ENCODE results near the gene RNF182.

The RNF182 gene

GRCh38 chr6:13927203-13927602 lies 2.5 kb downstream of the RNF182 start:
- no peak overlapping the region for H3K4me2 ChIP-seq
- no peaks in the 10 kb centered on the region for H4K20me1 ChIP-seq (ENCODE audit: insufficient read depth)
- no peak overlapping the region for H3K4me3 ChIP-seq (IDR thresholded peaks at IDR 0.05; ENCODE audit: insufficient read depth, low read depth, low read length)
- no peaks in the 10 kb centered on the region for H3K79me2 ChIP-seq (ENCODE audit: insufficient read depth, low read depth)
- H3K9ac ChIP-seq = no peak overlapping the region
- no peaks in the 10 kb centered on the region for H3K27me3 ChIP-seq (ENCODE audit: insufficient read depth, low read depth)
- no peak for TF ChIP-seq CTCF (conservative IDR thresholded peaks at IDR 0.05; ENCODE audit: low read depth, low read length)
- no peak overlapping the region for H2AFZ ChIP-seq (ENCODE audit: low read depth)
- H3K4me1 ChIP-seq (ENCODE audit: low read depth, poor library complexity, severe bottlenecking) = no peaks in the 10 kb centered on the region
- no peak overlapping the region for H3K27ac ChIP-seq
- no peaks in the 10 kb centered on the region for H3K36me3 ChIP-seq (ENCODE audit: insufficient read depth)

GRCh38 chr6:13929196-13929595 lies 4.4 kb downstream of the RNF182 start:
- no peaks in the 10 kb centered on the region for H3K79me2 ChIP-seq (ENCODE audit: insufficient read depth, low read depth)
- no peak overlapping the region for H3K27ac ChIP-seq

GRCh38 chr6:13931797-13932402 lies 7.1 kb downstream of the RNF182 start:
- Histone ChIP-seq H3K9ac (no peak overlapping the region), H3K36me3 (ENCODE audit: insufficient read depth) (no peaks in the 10 kb centered on the region), H3K4me2 (no peak overlapping the region), H4K20me1 (ENCODE audit: insufficient read depth) (no peaks in the 10 kb centered on the region), H3K79me2 (ENCODE audit: insufficient read depth, low read depth) (no peaks in the 10 kb centered on the region), H3K4me3 (IDR thresholded peaks at IDR 0.05; ENCODE audit: insufficient read depth, low read depth, low read length) (no peak overlapping the region), H3K4me1 (ENCODE audit: low read depth, poor library complexity, severe bottlenecking) (no peaks in the 10 kb centered on the region), H3K27ac (no peak overlapping the region), H3K27me3 (ENCODE audit: insufficient read depth, low read depth) (no peaks in the 10 kb centered on the region), H2AFZ (ENCODE audit: low read depth) (no peak overlapping the region)
- no peak for TF ChIP-seq CTCF (conservative IDR thresholded peaks at IDR 0.05; ENCODE audit: low read depth, low read length)

More at GRCh38 chr6:13929196-13929595, 4.4 kb downstream of the RNF182 start:
- Histone ChIP-seq H3K27me3 (ENCODE audit: insufficient read depth, low read depth) (no peaks in the 10 kb centered on the region), H3K4me3 (IDR thresholded peaks at IDR 0.05; ENCODE audit: insufficient read depth, low read depth, low read length) (no peak overlapping the region), H4K20me1 (ENCODE audit: insufficient read depth) (no peaks in the 10 kb centered on the region), H3K36me3 (ENCODE audit: insufficient read depth) (no peaks in the 10 kb centered on the region), H3K9ac (no peak overlapping the region), H3K4me2 (no peak overlapping the region), H2AFZ (ENCODE audit: low read depth) (no peak overlapping the region), H3K4me1 (ENCODE audit: low read depth, poor library complexity, severe bottlenecking) (no peaks in the 10 kb centered on the region)
- no peak for TF ChIP-seq CTCF (conservative IDR thresholded peaks at IDR 0.05; ENCODE audit: low read depth, low read length)

- H3K9ac ChIP-seq = no peak overlapping the region
- no peak for TF ChIP-seq CTCF (conservative IDR thresholded peaks at IDR 0.05; ENCODE audit: low read depth, low read length)
- no peak overlapping the region for H2AFZ ChIP-seq (ENCODE audit: low read depth)
- no peak overlapping the region for H3K4me3 ChIP-seq (IDR thresholded peaks at IDR 0.05; ENCODE audit: insufficient read depth, low read depth, low read length)
- H3K4me2 ChIP-seq = no peak overlapping the region
- no peaks in the 10 kb centered on the region for H4K20me1 ChIP-seq (ENCODE audit: insufficient read depth)
- H3K27me3 ChIP-seq (ENCODE audit: insufficient read depth, low read depth) = no peaks in the 10 kb centered on the region
- no peaks in the 10 kb centered on the region for H3K36me3 ChIP-seq (ENCODE audit: insufficient read depth)
- no peaks in the 10 kb centered on the region for H3K79me2 ChIP-seq (ENCODE audit: insufficient read depth, low read depth)
- H3K27ac ChIP-seq = no peak overlapping the region
- no peaks in the 10 kb centered on the region for H3K4me1 ChIP-seq (ENCODE audit: low read depth, poor library complexity, severe bottlenecking)
Observed at GRCh38 chr6:13932785-13933184, 8.0 kb downstream of the RNF182 start.
